ENCODE results near the gene LRRTM4.

Gene LRRTM4

GRCh38 chr2:76998152-76998551 is 524.0 kb downstream of the LRRTM4 start:
- Mint-ChIP-seq H3K4me3 (no peak overlapping the region), H3K27ac (no peak overlapping the region), H3K9me3 (peaks cover 10% of the 10 kb centered on the region)

DNA sequence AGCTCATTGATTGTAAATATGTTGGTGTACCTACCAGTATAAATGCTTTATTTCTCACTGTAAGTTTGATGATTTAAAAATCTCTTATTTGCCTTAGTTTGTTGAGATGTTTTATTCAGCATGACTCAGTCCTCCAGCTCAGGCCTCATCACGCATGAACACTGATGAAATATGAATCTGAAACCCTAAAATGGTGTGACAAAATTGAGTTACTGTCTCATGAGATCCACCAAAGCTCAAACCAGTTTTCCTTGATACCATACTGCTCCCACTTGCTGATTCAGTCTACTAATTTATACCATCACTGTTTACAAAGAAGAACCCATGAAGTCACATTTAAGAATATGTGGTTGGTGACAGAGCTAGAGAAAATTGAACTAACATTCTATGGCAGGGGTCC is 524.9 kb downstream of the LRRTM4 start:
- Mint-ChIP-seq H3K9me3 (peaks cover 10% of the 10 kb centered on the region), H3K4me3 (no peak overlapping the region), H3K4me1 (no peaks in the 10 kb centered on the region), H3K27me3 (no peaks in the 10 kb centered on the region), H3K27ac (no peak overlapping the region), H3K36me3 (no peaks in the 10 kb centered on the region)

More at GRCh38 chr2:76998152-76998551, 524.0 kb downstream of the LRRTM4 start:
- Mint-ChIP-seq H3K4me1 (no peaks in the 10 kb centered on the region), H3K27me3 (no peaks in the 10 kb centered on the region), H3K36me3 (no peaks in the 10 kb centered on the region)

GRCh38 chr2:76985387-76986136 is 536.6 kb downstream of the LRRTM4 start:
- no peak overlapping the region for H3K4me3 Mint-ChIP-seq
- H3K4me1 Mint-ChIP-seq, result no peaks in the 10 kb centered on the region
- no peaks in the 10 kb centered on the region for H3K9me3 Mint-ChIP-seq
- no peaks in the 10 kb centered on the region for H3K27me3 Mint-ChIP-seq
- H3K36me3 Mint-ChIP-seq, result no peaks in the 10 kb centered on the region
- H3K27ac Mint-ChIP-seq, result no peak overlapping the region

- Mint-ChIP-seq H3K9me3 (no peaks in the 10 kb centered on the region), H3K27me3 (no peaks in the 10 kb centered on the region), H3K4me1 (no peaks in the 10 kb centered on the region), H3K36me3 (no peaks in the 10 kb centered on the region), H3K4me3 (no peak overlapping the region), H3K27ac (no peak overlapping the region)
These were observed 537.8 kb downstream of the LRRTM4 start for GRCh38 chr2:76984359-76984758.

DNA sequence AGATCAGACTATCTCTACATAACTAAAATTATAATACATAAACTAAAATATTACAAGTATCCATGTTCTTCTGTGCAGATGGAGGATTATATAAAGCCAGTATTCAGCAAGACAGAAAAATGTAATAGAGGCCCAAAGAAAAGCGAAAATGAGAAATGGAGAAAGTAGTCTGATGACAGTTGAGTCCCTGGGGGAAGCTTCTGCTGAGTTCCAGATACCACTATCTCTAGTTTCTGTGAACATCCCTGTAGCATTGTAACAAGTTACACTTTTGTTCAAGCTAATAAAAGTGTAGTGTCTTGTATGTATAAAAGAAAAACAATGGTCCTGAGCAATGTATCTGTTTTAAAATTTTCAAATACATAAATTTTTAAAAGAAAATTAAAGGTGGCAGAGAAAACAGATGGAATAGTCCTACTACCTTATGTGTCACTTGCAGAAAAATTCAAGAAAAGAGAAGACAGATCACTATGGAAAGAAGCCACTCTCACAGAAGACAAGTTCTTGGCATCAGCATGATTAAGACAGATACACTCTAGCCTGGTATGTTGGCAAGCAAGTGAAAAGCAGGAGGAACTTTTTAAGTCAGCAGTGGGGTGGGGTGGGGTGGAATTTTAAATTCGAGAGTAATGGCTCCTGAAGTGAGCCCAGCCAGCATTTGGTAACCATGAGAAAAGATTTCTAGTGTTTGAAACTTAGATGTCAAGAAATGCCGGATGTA is 541.9 kb downstream of the LRRTM4 start:
- Mint-ChIP-seq H3K36me3 (no peaks in the 10 kb centered on the region), H3K4me1 (no peaks in the 10 kb centered on the region), H3K27me3 (no peaks in the 10 kb centered on the region), H3K27ac (no peak overlapping the region), H3K4me3 (no peak overlapping the region), H3K9me3 (no peaks in the 10 kb centered on the region)

- H3K27me3 Mint-ChIP-seq, result no peaks in the 10 kb centered on the region
- no peaks in the 10 kb centered on the region for H3K9me3 Mint-ChIP-seq
- no peak overlapping the region for H3K4me3 Mint-ChIP-seq
These were observed 544.1 kb downstream of the LRRTM4 start for GRCh38 chr2:76977846-76978727.

DNA sequence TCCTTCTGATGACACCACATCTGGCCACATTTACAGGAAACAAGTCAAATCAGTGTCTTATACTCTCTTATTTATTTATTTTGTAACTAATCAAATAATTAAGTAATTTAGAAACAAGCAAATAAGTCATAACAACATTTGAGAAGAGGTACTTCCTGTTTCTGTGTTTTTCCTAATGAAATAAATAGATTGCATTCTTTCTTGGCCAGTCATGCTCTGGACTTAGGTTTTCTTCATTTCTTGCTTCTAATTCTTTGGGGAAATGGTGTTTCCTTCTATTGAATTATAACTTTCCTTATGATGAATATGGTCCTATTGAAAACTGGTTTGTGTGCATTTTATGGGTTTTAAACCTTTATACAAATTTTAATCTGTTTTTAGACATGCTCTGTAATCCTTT is 546.4 kb downstream of the LRRTM4 start:
- Mint-ChIP-seq H3K27me3 (no peaks in the 10 kb centered on the region), H3K27ac (no peak overlapping the region), H3K9me3 (no peaks in the 10 kb centered on the region), H3K4me1 (no peaks in the 10 kb centered on the region), H3K36me3 (no peaks in the 10 kb centered on the region), H3K4me3 (no peak overlapping the region)

More at GRCh38 chr2:76977846-76978727, 544.1 kb downstream of the LRRTM4 start:
- H3K36me3 Mint-ChIP-seq, result no peaks in the 10 kb centered on the region
- no peak overlapping the region for H3K27ac Mint-ChIP-seq
- H3K4me1 Mint-ChIP-seq, result no peaks in the 10 kb centered on the region

DNA sequence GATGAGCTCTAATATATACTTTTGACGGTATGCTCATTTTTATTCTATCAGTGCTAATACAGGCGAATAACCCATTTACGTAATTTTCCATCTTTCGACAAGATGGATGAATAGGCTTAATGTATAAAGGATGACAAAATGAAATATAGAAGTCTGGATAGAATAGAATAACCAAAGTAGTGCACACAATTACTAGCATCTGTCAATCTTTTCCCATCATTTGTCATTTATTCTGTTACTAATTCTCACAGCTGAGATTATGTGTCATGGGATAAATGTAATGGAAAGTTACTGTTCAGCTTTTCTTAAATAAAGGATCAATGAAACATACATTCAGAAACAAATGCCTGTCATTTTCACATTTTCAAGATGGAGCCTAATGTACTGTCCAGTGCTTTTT is 548.6 kb downstream of the LRRTM4 start:
- no peaks in the 10 kb centered on the region for H3K36me3 Mint-ChIP-seq
- no peaks in the 10 kb centered on the region for H3K27me3 Mint-ChIP-seq
- H3K4me3 Mint-ChIP-seq, result no peak overlapping the region
- H3K27ac Mint-ChIP-seq, result no peak overlapping the region
- no peaks in the 10 kb centered on the region for H3K4me1 Mint-ChIP-seq
- peaks cover 5% of the 10 kb centered on the region for H3K9me3 Mint-ChIP-seq

DNA sequence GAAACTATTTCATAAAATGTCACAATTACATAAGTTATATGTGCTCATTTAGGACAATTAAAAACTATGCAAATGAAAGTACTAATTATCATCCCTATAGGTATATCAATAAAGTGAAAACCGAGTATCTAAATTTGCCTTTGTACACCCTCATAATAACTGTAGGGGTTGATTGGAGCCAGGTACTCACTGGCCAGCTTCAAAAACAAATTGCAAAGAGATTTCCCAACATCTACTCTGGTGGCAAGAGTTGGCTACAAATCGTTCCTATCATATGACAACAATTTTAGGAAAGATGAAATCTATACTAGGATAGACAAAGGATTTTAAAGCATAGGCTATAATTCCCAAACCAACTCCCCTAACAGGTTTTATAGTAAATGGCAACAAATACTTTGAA is 556.4 kb downstream of the LRRTM4 start:
- no peak overlapping the region for H3K27ac Mint-ChIP-seq

DNA sequence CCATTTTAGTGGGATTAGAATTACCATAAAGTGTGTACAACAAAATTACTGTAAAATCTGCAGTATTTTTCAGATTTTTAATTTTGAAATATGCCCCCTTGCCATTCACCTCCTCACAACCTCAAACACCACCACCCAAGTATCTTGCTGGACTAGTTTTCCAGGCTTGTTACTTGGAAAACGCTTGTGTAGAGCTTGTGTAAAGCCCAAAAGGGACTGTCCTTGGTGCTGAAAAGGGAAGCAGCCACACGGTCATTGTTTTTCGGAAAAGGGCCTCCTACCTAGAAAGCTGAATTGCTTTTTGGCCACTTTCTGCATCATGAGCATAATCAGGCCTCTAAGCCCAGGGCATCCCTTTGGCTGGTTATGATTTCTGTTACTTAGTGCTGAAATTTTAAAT is 563.4 kb downstream of the LRRTM4 start:
- H3K36me3 Mint-ChIP-seq, result no peaks in the 10 kb centered on the region
- no peaks in the 10 kb centered on the region for H3K27me3 Mint-ChIP-seq
- H3K9me3 Mint-ChIP-seq, result peaks cover 10% of the 10 kb centered on the region
- no peak overlapping the region for H3K27ac Mint-ChIP-seq
- no peaks in the 10 kb centered on the region for H3K4me1 Mint-ChIP-seq
- no peak overlapping the region for H3K4me3 Mint-ChIP-seq

More for the DNA sequence above, 556.4 kb downstream of the LRRTM4 start:
- no peaks in the 10 kb centered on the region for H3K4me1 Mint-ChIP-seq
- H3K9me3 Mint-ChIP-seq, result peaks cover 28% of the 10 kb centered on the region
- no peaks in the 10 kb centered on the region for H3K27me3 Mint-ChIP-seq
- no peaks in the 10 kb centered on the region for H3K36me3 Mint-ChIP-seq
- H3K4me3 Mint-ChIP-seq, result no peak overlapping the region

- H3K4me1 Mint-ChIP-seq, result no peaks in the 10 kb centered on the region
- H3K36me3 Mint-ChIP-seq, result no peaks in the 10 kb centered on the region
- H3K4me3 Mint-ChIP-seq, result no peak overlapping the region
- H3K27me3 Mint-ChIP-seq, result no peaks in the 10 kb centered on the region
- H3K9me3 Mint-ChIP-seq, result peaks cover 14% of the 10 kb centered on the region
- no peak overlapping the region for H3K27ac Mint-ChIP-seq
These were observed 568.3 kb downstream of the LRRTM4 start for GRCh38 chr2:76953733-76954347.

DNA sequence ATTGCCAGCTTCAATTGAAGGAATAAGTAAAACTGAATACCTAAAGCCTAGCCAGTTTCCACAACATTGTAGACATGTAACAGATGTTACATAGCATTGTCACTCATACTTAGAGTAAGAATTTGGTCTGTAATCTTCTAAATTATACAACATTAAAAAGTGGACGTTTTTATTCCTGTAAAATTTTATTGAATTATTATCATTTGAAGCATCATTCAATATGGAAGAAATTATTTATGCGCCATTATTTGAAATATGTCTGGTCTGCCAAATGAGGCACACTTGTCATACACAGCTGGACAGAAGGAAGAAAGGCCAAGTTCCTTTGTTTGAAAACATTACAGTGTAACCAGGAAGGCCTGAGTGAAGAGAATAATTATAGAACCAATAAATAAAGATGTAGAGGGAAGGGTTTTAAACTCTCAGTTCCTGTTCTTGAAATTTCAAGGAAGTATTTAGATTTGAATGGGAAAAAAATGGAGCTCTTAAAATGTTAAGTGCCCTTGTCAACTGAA is 575.5 kb downstream of the LRRTM4 start:
- H3K9me3 Mint-ChIP-seq, result peaks cover 13% of the 10 kb centered on the region
- no peaks in the 10 kb centered on the region for H3K36me3 Mint-ChIP-seq
- no peak overlapping the region for H3K4me3 Mint-ChIP-seq
- no peaks in the 10 kb centered on the region for H3K27me3 Mint-ChIP-seq
- H3K4me1 Mint-ChIP-seq, result no peaks in the 10 kb centered on the region
- no peak overlapping the region for H3K27ac Mint-ChIP-seq

DNA sequence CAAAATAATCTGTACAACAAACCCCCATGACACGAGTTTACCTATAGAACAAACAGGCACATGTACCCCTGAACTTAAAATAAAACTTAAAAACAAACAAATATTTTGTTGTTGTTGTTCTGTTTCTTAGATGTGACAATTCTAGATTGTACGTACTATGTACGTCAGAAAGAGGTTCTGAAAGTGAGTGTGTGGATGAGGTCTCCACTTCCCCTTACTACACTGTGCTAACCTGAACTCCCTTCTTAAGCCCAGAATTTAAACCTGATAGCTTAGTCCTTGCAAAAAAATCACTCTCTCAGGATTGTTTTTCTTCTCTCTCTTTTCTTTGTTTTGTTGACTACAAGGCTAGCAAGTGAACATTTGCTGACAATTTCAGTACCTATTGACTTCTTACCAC is 581.6 kb downstream of the LRRTM4 start:
- no peaks in the 10 kb centered on the region for H3K4me1 Mint-ChIP-seq
- no peak overlapping the region for H3K27ac Mint-ChIP-seq
- no peak overlapping the region for H3K4me3 Mint-ChIP-seq
- no peaks in the 10 kb centered on the region for H3K27me3 Mint-ChIP-seq
- H3K36me3 Mint-ChIP-seq, result no peaks in the 10 kb centered on the region
- peaks cover 13% of the 10 kb centered on the region for H3K9me3 Mint-ChIP-seq

- Mint-ChIP-seq H3K36me3 (no peaks in the 10 kb centered on the region), H3K4me3 (no peak overlapping the region), H3K27me3 (no peaks in the 10 kb centered on the region), H3K27ac (no peak overlapping the region), H3K4me1 (no peaks in the 10 kb centered on the region), H3K9me3 (no peaks in the 10 kb centered on the region)
These were observed 584.0 kb downstream of the LRRTM4 start for GRCh38 chr2:76938153-76938552.

GRCh38 chr2:76932550-76932949 is 589.6 kb downstream of the LRRTM4 start:
- no peaks in the 10 kb centered on the region for H3K36me3 Mint-ChIP-seq
- no peaks in the 10 kb centered on the region for H3K9me3 Mint-ChIP-seq
- H3K27me3 Mint-ChIP-seq, result no peaks in the 10 kb centered on the region
- no peak overlapping the region for H3K4me3 Mint-ChIP-seq
- no peaks in the 10 kb centered on the region for H3K4me1 Mint-ChIP-seq
- no peak overlapping the region for H3K27ac Mint-ChIP-seq

Data from activated naive CD4-positive, alpha-beta T cell treated with anti-CD3 and anti-CD28 coated beads, Interleukin-2, amount 50 U/mL, for 24 hours (primary cell).